Esophagus muscularis mucosa (tissue), 3 donors: ENCODE results near the gene MFSD11.

Experiments
- CTCF ChIP-seq, 3 experiments: fragments of 200-600 bp in 2 of 3; fragments of 450-650 bp in 1 of 3; sonication (generic) in 2 of 3; IDR thresholded peaks; one replicate each; pipeline ENCODE4 v1.5.1; 2017 to 2019; ENCODE audit warnings: antibody characterized with exemption in 3 of 3, mild to moderate bottlenecking in 2 of 3, moderate library complexity in 1 of 3
- POLR2A ChIP-seq: fragments of 450-650 bp; IDR thresholded peaks from one replicate; pipeline ENCODE4 v1.6.1; 2017; ENCODE audit warnings: antibody characterized with exemption, moderate library complexity, mild to moderate bottlenecking, low read depth

DNA sequence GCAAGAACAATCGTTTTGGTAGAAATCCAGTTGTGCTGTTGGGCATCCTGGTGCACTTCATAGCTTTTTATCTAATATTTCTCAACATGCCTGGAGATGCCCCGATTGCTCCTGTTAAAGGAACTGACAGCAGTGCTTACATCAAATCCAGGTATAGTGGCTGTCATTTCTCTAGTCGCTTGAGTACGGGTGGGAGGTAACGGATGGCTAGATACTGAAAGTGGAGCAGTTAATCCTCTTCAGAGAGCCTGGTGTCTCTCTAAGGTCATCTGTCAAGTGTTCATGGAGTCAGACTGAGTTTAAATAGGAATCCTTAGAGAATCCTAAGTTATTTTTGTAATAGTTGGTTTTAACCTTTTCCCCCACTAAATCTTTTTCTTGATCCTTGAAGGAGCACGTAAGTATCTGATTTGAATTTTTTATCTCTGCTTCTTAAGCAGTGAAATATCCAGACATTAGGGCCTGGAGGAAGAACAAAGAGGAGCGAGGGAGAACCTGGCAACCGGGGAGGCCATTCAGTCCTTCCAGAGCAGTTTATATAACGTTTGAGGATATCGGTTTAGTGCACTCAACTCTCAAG is 37.2 kb downstream of the MFSD11 start:
- TF ChIP-seq CTCF (IDR thresholded peaks at IDR 0.05) (no peak), POLR2A (no peak)
